Bone marrow (tissue), 2 donors: ENCODE results near the gene KRTAP5-3.

Experiments
- DNase-seq, 2 donors: peaks; one replicate each; lab custom pipeline; 2025; lab: John Stamatoyannopoulos, UW

Gene KRTAP5-3

GRCh38 chr11:1565173-1565903 is 42.9 kb downstream of the KRTAP5-3 start:
- no peak for DNase-seq

GRCh38 chr11:1564535-1565172 is 43.6 kb downstream of the KRTAP5-3 start:
- no peak for DNase-seq

- DNase-seq = no peak
These were observed 44.3 kb downstream of the KRTAP5-3 start for GRCh38 chr11:1563697-1564534.

- no peak for DNase-seq
These were observed 45.1 kb downstream of the KRTAP5-3 start for GRCh38 chr11:1563149-1563638.

- no peak for DNase-seq
These were observed 45.7 kb downstream of the KRTAP5-3 start for GRCh38 chr11:1562469-1563148.

- no peak for DNase-seq
These were observed 46.3 kb downstream of the KRTAP5-3 start for GRCh38 chr11:1561955-1562354.

- no peak for DNase-seq
These were observed 47.0 kb downstream of the KRTAP5-3 start for GRCh38 chr11:1561266-1561665.

- no peak for DNase-seq
These were observed 47.5 kb downstream of the KRTAP5-3 start for GRCh38 chr11:1560649-1561251.

GRCh38 chr11:1560002-1560648 is 48.1 kb downstream of the KRTAP5-3 start:
- no peak for DNase-seq

- no peak for DNase-seq
These were observed 48.9 kb downstream of the KRTAP5-3 start for GRCh38 chr11:1559111-1559951.

- no peak for DNase-seq
These were observed 49.5 kb downstream of the KRTAP5-3 start for GRCh38 chr11:1558775-1559110.

- DNase-seq = no peak
These were observed 50.1 kb downstream of the KRTAP5-3 start for GRCh38 chr11:1557904-1558774.
